Neural cell (in vitro differentiated cells): ENCODE results near the gene TTC31. TPM values are rescaled to one million over a fixed set of nuclear protein-coding genes. Genes with fewer than 3 reads are reported as not detected.

ENCODE experiments used
- H2AFZ ChIP-seq: fragments of 200-600, 300-800 bp; sonication (generic), shearing (Covaris generic); 2 replicates; pipeline ENCODE4 v1.6.0; 2014; ENCODE audit warnings: low read depth, mild to moderate bottlenecking, antibody characterized with exemption, low read length, moderate library complexity
- H3F3A ChIP-seq: fragments of 200-600 bp; shearing (Covaris generic); 2 replicates; pipeline ENCODE4 v1.6.1; 2016; ENCODE audit warnings: mild to moderate bottlenecking, moderate library complexity, mixed read lengths, antibody characterized with exemption, low read length; ENCODE audit not compliant: insufficient read depth, poor library complexity, severe bottlenecking
- H3K27ac ChIP-seq: fragments of 200-600, 300-800 bp; sonication (generic), shearing (Covaris generic); 2 replicates; pipeline ENCODE4 v1.5.1; 2014; ENCODE audit warnings: mild to moderate bottlenecking, low read length, moderate library complexity
- H3K27me3 ChIP-seq: fragments of 300-800, 200-600 bp; sonication (generic), shearing (Covaris generic); 2 replicates; pipeline ENCODE4 v1.6.0; 2014; ENCODE audit warnings: mild to moderate bottlenecking, low read depth, low read length, moderate library complexity; ENCODE audit not compliant: insufficient read depth
- H3K36me3 ChIP-seq: fragments of 300-800, 200-600 bp; sonication (generic), shearing (Covaris generic); 2 replicates; pipeline ENCODE4 v1.5.1; 2014; ENCODE audit warnings: mild to moderate bottlenecking, antibody characterized with exemption, low read length, moderate library complexity; ENCODE audit not compliant: insufficient read depth
- H3K4me2 ChIP-seq: fragments of 300-800, 200-600 bp; sonication (generic), shearing (Covaris generic); 2 replicates; pipeline ENCODE4 v1.6.0; 2014; ENCODE audit warnings: mild to moderate bottlenecking, low read length
- H3K4me3 ChIP-seq: fragments of 300-800, 200-600 bp; sonication (generic), shearing (Covaris generic); 2 replicates; pipeline ENCODE4 v1.5.1; 2014; ENCODE audit warnings: mild to moderate bottlenecking, low read length, moderate library complexity
- H3K79me2 ChIP-seq: fragments of 200-600 bp; shearing (Covaris generic); replicated peaks from 2 replicates; pipeline ENCODE4 v1.6.0; 2014; ENCODE audit warnings: mild to moderate bottlenecking, low read length, moderate library complexity; ENCODE audit not compliant: insufficient read depth
- H3K9ac ChIP-seq: fragments of 300-800, 200-600 bp; sonication (generic), shearing (Covaris generic); 2 replicates; pipeline ENCODE4 v1.6.1; 2016; ENCODE audit warnings: mild to moderate bottlenecking, low read length, mixed read lengths
- H3K9me2 ChIP-seq: fragments of 200-600 bp; shearing (Covaris generic); 2 replicates; pipeline ENCODE4 v1.6.1; 2016; ENCODE audit warnings: mild to moderate bottlenecking, low read length, mixed read lengths; ENCODE audit not compliant: insufficient read depth
- H3K9me3 ChIP-seq: fragments of 200-600, 300-800 bp; sonication (generic), shearing (Covaris generic); 2 replicates; pipeline ENCODE4 v1.6.1; 2016; ENCODE audit warnings: mild to moderate bottlenecking, mixed run types, low read length, moderate library complexity, mixed read lengths
- H4K20me1 ChIP-seq: fragments of 200-600 bp; shearing (Covaris generic); 2 replicates; pipeline ENCODE4 v1.6.1; 2016; ENCODE audit warnings: mild to moderate bottlenecking, mixed run types; ENCODE audit not compliant: insufficient read depth
- EP300 ChIP-seq: fragments of 450-650 bp; conservative IDR thresholded peaks from 2 replicates; pipeline ENCODE4 v1.6.1; 2014; ENCODE audit warnings: antibody characterized with exemption, mild to moderate bottlenecking, moderate library complexity; ENCODE audit not compliant: poor library complexity, severe bottlenecking
- EZH2 ChIP-seq: fragments of 200-600, 300-800 bp; shearing (Covaris generic), sonication (generic); IDR thresholded peaks from 2 replicates; pipeline ENCODE4 v1.6.1; 2014; ENCODE audit warnings: antibody characterized with exemption, low read length, borderline replicate concordance, mild to moderate bottlenecking; ENCODE audit not compliant: insufficient read depth, poor library complexity, severe bottlenecking
- MXI1 ChIP-seq: fragments of 450-650 bp; conservative IDR thresholded peaks from 2 replicates; pipeline ENCODE4 v1.6.1; 2014; ENCODE audit warnings: antibody characterized with exemption, mild to moderate bottlenecking; ENCODE audit not compliant: poor library complexity, severe bottlenecking
- POLR2AphosphoS5 ChIP-seq: IDR thresholded peaks from 2 replicates; pipeline ENCODE4 v1.6.1; 2012
- RAD21 ChIP-seq: fragments of 450-650 bp; conservative IDR thresholded peaks from 2 replicates; pipeline ENCODE4 v1.6.1; 2014; ENCODE audit warnings: antibody characterized with exemption, mild to moderate bottlenecking, moderate library complexity
- SMC3 ChIP-seq: fragments of 450-650 bp; conservative IDR thresholded peaks from 2 replicates; pipeline ENCODE4 v1.6.1; 2014; ENCODE audit warnings: antibody characterized with exemption, mild to moderate bottlenecking, moderate library complexity; ENCODE audit not compliant: poor library complexity
- TAF1 ChIP-seq: IDR thresholded peaks from 2 replicates; pipeline ENCODE4 v1.6.1; 2012; ENCODE audit warnings: low read depth
- polyA minus RNA-seq: library from RNA; depleted of rRNA, polyadenylated mRNA; stranded (reverse); fragments of >200 nt; gene quantifications from 2 replicates; pipeline ENCODE4 v1.2.3, GENCODE V29; 2014
- polyA plus RNA-seq: library from polyadenylated mRNA; depleted of rRNA; stranded (reverse); fragments of >200 nt; gene quantifications from 2 replicates; pipeline ENCODE4 v1.2.3, GENCODE V29; 2014
- TF ChIP-seq, protein P1 (sequence below): fragments of 450-650 bp; IDR thresholded peaks from 2 replicates; pipeline ENCODE4 v1.5.1; 2014; ENCODE audit warnings: antibody characterized with exemption, mild to moderate bottlenecking, moderate library complexity; ENCODE audit not compliant: poor library complexity, severe bottlenecking
- TF ChIP-seq, protein P2 (sequence below): IDR thresholded peaks from 2 replicates; pipeline ENCODE4 v1.6.1; 2012; ENCODE audit warnings: borderline replicate concordance

TTC31 gene
- 11.0 and 16.3 TPM in 2 replicates for polyA plus RNA-seq
- 7.1 and 7.2 TPM in 2 replicates for polyA minus RNA-seq

DNA sequence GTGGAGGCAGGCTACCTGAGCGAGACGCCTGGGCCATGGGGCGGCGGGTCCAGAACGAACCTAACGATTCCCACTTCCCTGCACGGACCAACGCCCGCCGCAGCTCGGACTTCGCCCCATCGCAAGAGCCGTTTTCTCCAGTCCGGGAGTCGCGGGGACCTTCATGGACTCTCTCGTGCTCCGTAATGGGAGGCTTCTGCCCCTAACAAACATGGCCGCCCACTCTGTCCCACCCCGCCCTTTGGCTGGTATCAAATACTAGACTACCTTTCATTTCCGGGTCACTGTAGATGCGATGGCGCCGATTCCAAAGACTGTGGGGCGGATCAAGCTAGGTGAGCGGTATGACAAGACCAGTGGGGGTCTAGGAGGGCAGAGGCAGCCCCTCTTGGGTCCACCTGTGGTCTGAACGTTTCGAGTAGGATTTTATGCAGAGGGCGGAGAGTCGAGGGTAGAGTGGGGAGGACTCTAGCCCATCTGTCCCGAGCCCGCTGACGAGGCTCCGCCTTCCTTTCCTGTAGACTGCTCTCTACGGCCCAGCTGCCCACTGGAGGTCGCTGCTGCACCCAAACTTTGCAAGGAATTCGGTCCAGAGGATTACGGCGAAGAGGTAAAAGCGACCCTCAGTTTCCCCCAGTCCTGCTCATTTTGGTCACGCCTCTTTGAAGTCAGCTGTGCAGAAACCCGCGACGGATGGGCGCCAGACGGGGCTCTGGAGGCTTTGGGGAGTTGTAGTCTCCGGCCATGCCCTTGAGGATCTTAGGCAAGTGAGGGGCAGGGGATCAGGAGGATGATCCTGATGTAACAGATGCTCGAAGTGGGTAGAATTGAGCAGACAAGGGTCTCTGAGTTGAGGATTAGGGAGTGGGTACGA, at the start of gene TTC31, which contains the start of gene CCDC142:
TSS of gene TTC31 (plus strand) at position 281 of the 874 bp plus-strand sequence. CDS start at position 296, 15 bp downstream.
TSS of gene CCDC142 (minus strand) at position 198 of the 874 bp plus-strand sequence. CDS start at position 37, 161 bp downstream.
- no peaks in the 10 kb centered on the region for H3K27me3 ChIP-seq
- H3F3A ChIP-seq: no peaks in the 10 kb centered on the region
- H3K27ac ChIP-seq: peak within 1 kb of the TSS; percentile 87
- H3K4me2 ChIP-seq: peak within 1 kb of the TSS; percentile 97
- no peaks in the 10 kb centered on the region for H3K9me3 ChIP-seq
- H3K9me2 ChIP-seq: no peaks in the 10 kb centered on the region
- H3K9ac ChIP-seq: peak within 1 kb of the TSS; percentile 94
- H3K4me3 ChIP-seq: peak within 1 kb of the TSS; percentile 100
- no peaks in the 10 kb centered on the region for H4K20me1 ChIP-seq
- peaks cover 3% of the 10 kb centered on the region for H3K36me3 ChIP-seq
- peak within 1 kb of the TSS; percentile 85 for H2AFZ ChIP-seq
- TF ChIP-seq POLR2AphosphoS5: peak; percentile 92
- TF ChIP-seq TAF1: peak; percentile 52
- TF ChIP-seq EP300: peak; percentile 58
- peak; percentile 98 for TF ChIP-seq SMC3
- TF ChIP-seq EZH2: no peak
- peak; percentile 87 for TF ChIP-seq MXI1
- TF ChIP-seq, protein P1, sequence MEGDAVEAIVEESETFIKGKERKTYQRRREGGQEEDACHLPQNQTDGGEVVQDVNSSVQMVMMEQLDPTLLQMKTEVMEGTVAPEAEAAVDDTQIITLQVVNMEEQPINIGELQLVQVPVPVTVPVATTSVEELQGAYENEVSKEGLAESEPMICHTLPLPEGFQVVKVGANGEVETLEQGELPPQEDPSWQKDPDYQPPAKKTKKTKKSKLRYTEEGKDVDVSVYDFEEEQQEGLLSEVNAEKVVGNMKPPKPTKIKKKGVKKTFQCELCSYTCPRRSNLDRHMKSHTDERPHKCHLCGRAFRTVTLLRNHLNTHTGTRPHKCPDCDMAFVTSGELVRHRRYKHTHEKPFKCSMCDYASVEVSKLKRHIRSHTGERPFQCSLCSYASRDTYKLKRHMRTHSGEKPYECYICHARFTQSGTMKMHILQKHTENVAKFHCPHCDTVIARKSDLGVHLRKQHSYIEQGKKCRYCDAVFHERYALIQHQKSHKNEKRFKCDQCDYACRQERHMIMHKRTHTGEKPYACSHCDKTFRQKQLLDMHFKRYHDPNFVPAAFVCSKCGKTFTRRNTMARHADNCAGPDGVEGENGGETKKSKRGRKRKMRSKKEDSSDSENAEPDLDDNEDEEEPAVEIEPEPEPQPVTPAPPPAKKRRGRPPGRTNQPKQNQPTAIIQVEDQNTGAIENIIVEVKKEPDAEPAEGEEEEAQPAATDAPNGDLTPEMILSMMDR: peak; percentile 99
- TF ChIP-seq, protein P2, sequence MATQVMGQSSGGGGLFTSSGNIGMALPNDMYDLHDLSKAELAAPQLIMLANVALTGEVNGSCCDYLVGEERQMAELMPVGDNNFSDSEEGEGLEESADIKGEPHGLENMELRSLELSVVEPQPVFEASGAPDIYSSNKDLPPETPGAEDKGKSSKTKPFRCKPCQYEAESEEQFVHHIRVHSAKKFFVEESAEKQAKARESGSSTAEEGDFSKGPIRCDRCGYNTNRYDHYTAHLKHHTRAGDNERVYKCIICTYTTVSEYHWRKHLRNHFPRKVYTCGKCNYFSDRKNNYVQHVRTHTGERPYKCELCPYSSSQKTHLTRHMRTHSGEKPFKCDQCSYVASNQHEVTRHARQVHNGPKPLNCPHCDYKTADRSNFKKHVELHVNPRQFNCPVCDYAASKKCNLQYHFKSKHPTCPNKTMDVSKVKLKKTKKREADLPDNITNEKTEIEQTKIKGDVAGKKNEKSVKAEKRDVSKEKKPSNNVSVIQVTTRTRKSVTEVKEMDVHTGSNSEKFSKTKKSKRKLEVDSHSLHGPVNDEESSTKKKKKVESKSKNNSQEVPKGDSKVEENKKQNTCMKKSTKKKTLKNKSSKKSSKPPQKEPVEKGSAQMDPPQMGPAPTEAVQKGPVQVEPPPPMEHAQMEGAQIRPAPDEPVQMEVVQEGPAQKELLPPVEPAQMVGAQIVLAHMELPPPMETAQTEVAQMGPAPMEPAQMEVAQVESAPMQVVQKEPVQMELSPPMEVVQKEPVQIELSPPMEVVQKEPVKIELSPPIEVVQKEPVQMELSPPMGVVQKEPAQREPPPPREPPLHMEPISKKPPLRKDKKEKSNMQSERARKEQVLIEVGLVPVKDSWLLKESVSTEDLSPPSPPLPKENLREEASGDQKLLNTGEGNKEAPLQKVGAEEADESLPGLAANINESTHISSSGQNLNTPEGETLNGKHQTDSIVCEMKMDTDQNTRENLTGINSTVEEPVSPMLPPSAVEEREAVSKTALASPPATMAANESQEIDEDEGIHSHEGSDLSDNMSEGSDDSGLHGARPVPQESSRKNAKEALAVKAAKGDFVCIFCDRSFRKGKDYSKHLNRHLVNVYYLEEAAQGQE: peak; percentile 68
- TF ChIP-seq RAD21: peak; percentile 88
- peaks cover 26% of the 10 kb centered on the region for H3K79me2 ChIP-seq

DNA sequence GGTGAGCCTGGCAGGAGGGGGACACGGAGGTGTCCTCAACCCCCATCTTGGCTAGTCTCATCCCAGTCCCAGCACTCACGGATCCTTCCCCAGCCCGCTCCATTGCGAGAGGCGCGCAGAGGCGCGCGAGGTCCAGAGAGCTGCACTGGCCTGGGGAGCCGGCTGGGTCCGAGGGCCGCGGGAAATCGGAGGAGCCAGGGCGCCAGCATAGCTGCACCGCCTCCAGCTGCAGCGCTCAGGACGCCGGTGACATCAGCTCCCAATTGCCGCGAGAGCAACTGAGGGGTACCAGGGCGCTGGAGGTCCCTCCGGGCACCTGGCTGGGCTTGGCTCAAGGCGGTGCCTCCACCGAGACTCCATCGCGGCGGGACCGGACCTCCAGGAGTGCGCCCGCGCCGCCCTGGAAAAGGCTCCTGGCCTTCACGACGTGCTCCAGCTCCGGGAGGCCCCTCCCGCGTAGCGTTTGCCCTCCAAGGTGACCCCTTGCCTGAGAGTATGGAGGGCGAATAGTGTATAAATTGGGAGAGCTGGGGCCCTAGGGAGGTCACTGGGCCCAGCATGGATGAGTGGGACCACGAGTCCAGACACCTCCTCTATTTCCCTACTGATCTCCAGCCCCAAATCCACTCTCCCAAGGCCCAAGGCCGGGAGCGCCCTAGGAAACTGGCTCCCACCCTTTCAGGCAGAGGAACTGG, 46.6 kb upstream of the TTC31 start:
- no peak for TF ChIP-seq MXI1
- no peak for TF ChIP-seq POLR2AphosphoS5
- no peak for TF ChIP-seq RAD21
- TF ChIP-seq EP300: no peak
- no peak for TF ChIP-seq TAF1
- TF ChIP-seq SMC3: no peak
- TF ChIP-seq, protein P1: no peak
- no peak for TF ChIP-seq EZH2
- TF ChIP-seq, protein P2: no peak
- H3K79me2 ChIP-seq: no peaks in the 10 kb centered on the region
- no peak overlapping the region for H2AFZ ChIP-seq
- no peak overlapping the region for H3K4me3 ChIP-seq
- H3K4me2 ChIP-seq: no peak overlapping the region
- no peak overlapping the region for H3K27ac ChIP-seq
- no peak overlapping the region for H3K9ac ChIP-seq
- H3K27me3 ChIP-seq: peaks cover 11% of the 10 kb centered on the region
- H3K9me3 ChIP-seq: no peaks in the 10 kb centered on the region
- no peaks in the 10 kb centered on the region for H4K20me1 ChIP-seq
- no peaks in the 10 kb centered on the region for H3K9me2 ChIP-seq
- H3F3A ChIP-seq: no peaks in the 10 kb centered on the region
- H3K36me3 ChIP-seq: no peaks in the 10 kb centered on the region
